Activated B cell treated with CpG ODN at 0.5 μM for 24 hours (primary cell): ENCODE data around the gene CTBP2. TPM values are rescaled to one million over a fixed set of nuclear protein-coding genes. Genes with fewer than 3 reads are reported as not detected.

Experiments
- ATAC-seq: fragments of 200-7000 bp; cut with Tn5 transposase; one replicate; pipeline ENCODE4 v1.10.0; 2021; ENCODE audit warnings: low read depth, mild to moderate bottlenecking, moderate library complexity
- CTCF ChIA-PET: fragments of 350-600 bp; sonication (Branson Sonifier 250); formaldehyde crosslinking; loops from one replicate; lab custom pipeline; 2021; ENCODE audit warnings: antibody characterized with exemption; lab: Charles Lee
- POLR2A ChIA-PET: fragments of 350-600 bp; sonication (Branson Sonifier 250); formaldehyde crosslinking; loops from one replicate; lab custom pipeline; 2021; ENCODE audit warnings: antibody characterized with exemption; lab: Charles Lee
- DNase-seq: peaks from one replicate; pipeline ENCODE4 v3.0.0; 2022
- H3K27ac Mint-ChIP-seq: one replicate; pipeline ENCODE4 v1.8.0; 2020; ENCODE audit warnings: mixed read lengths
- H3K27me3 Mint-ChIP-seq: one replicate; pipeline ENCODE4 v1.8.0; 2021; ENCODE audit warnings: mixed read lengths
- H3K36me3 Mint-ChIP-seq: one replicate; pipeline ENCODE4 v1.8.0; 2021; ENCODE audit warnings: low read depth, mixed read lengths
- H3K4me1 Mint-ChIP-seq: one replicate; pipeline ENCODE4 v1.8.0; 2021; ENCODE audit warnings: mixed read lengths
- H3K4me3 Mint-ChIP-seq: one replicate; pipeline ENCODE4 v1.8.0; 2020; ENCODE audit warnings: mild to moderate bottlenecking, mixed read lengths
- H3K9me3 Mint-ChIP-seq: one replicate; pipeline ENCODE4 v1.8.0; 2020; ENCODE audit warnings: mixed read lengths
- intact Hi-C: fragments of 100-400 bp; cut with micrococcal nuclease; formaldehyde crosslinking; loops from one replicate; pipeline ENCODE4 v1.15.1; 2024
- total RNA-seq: library from RNA; stranded (reverse); gene quantifications from 2 replicates; pipeline ENCODE4 v1.2.3, GENCODE V29; 2022
- TF ChIP-seq, protein P1 (sequence below): fragments of 200-600 bp; IDR thresholded peaks from one replicate; pipeline ENCODE4 v1.8.0; 2022; ENCODE audit warnings: antibody characterized with exemption, mild to moderate bottlenecking

Gene CTBP2
- total RNA-seq, 1 donor from 2014 or later, result 0.42 TPM

DNA sequence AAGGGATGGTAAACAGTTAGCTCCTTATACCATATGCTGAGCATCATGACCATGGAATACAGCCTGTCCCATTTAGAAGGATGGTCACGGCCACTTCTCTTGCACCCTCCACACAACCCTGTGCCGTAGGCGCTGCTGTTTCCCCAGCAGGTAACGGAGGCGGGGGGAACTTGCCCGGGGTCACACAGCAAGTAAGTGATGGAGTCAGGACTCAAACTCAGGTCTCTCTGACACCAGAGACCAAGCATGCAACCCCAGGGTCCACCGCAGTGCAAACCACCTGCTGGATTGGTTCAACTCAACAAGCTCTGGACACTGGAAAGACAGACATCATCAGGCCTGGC lies 146.9 kb downstream of the CTBP2 start:
- TF ChIP-seq, protein P1, sequence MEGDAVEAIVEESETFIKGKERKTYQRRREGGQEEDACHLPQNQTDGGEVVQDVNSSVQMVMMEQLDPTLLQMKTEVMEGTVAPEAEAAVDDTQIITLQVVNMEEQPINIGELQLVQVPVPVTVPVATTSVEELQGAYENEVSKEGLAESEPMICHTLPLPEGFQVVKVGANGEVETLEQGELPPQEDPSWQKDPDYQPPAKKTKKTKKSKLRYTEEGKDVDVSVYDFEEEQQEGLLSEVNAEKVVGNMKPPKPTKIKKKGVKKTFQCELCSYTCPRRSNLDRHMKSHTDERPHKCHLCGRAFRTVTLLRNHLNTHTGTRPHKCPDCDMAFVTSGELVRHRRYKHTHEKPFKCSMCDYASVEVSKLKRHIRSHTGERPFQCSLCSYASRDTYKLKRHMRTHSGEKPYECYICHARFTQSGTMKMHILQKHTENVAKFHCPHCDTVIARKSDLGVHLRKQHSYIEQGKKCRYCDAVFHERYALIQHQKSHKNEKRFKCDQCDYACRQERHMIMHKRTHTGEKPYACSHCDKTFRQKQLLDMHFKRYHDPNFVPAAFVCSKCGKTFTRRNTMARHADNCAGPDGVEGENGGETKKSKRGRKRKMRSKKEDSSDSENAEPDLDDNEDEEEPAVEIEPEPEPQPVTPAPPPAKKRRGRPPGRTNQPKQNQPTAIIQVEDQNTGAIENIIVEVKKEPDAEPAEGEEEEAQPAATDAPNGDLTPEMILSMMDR, result no peak
- CTCF ChIA-PET, result no interaction called here
- ATAC-seq (no peak), DNase-seq (no peak)
- peaks cover 13% of the 10 kb centered on the region for H3K27me3 Mint-ChIP-seq
- no peak overlapping the region for H3K4me3 Mint-ChIP-seq
- H3K9me3 Mint-ChIP-seq, result no peaks in the 10 kb centered on the region
- H3K36me3 Mint-ChIP-seq, result no peaks in the 10 kb centered on the region
- POLR2A ChIA-PET, result no interaction called here
- H3K4me1 Mint-ChIP-seq, result no peaks in the 10 kb centered on the region
- intact Hi-C loops, result no loop called here
- H3K27ac Mint-ChIP-seq, result no peak overlapping the region

DNA sequence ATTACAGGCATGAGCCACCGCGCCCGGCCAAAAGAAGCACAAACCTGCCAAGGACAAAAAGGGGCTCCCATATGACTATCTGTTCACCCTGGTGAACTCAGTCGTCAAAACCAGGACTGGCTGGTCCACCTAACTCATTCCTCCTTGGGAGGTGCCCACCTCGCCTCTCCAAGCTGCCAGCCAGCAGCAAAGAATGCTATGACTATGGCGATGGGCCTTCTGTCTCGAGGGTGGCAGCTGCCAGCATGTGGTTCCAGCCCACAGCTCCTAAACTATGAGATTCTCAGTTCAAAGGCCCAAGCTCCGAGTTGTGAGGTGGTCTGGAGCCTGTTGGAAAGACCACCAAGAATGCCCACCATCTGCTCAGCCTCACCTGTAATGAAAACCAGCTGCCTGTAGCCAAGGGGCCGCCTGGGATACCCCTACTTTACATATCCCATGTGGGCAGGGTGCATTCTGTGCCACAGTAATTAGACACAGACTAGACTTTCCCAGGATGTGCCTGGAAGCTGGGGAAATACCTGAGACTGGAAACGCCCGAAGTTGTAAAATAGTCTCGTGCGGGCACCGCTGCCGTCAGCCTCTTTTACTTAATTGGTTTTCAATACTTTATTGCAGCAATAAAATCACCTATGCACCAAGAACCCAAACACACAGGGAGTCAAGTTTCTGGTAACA lies 147.4 kb downstream of the CTBP2 start:
- no peak overlapping the region for H3K4me3 Mint-ChIP-seq
- TF ChIP-seq, protein P1, result no peak
- DNase-seq (no peak), ATAC-seq (no peak)
- POLR2A ChIA-PET, result no interaction called here
- peaks cover 12% of the 10 kb centered on the region for H3K27me3 Mint-ChIP-seq
- CTCF ChIA-PET, result no interaction called here
- H3K27ac Mint-ChIP-seq, result no peak overlapping the region
- H3K36me3 Mint-ChIP-seq, result no peaks in the 10 kb centered on the region
- intact Hi-C loops, result no loop called here
- H3K4me1 Mint-ChIP-seq, result no peaks in the 10 kb centered on the region
- no peaks in the 10 kb centered on the region for H3K9me3 Mint-ChIP-seq

DNA sequence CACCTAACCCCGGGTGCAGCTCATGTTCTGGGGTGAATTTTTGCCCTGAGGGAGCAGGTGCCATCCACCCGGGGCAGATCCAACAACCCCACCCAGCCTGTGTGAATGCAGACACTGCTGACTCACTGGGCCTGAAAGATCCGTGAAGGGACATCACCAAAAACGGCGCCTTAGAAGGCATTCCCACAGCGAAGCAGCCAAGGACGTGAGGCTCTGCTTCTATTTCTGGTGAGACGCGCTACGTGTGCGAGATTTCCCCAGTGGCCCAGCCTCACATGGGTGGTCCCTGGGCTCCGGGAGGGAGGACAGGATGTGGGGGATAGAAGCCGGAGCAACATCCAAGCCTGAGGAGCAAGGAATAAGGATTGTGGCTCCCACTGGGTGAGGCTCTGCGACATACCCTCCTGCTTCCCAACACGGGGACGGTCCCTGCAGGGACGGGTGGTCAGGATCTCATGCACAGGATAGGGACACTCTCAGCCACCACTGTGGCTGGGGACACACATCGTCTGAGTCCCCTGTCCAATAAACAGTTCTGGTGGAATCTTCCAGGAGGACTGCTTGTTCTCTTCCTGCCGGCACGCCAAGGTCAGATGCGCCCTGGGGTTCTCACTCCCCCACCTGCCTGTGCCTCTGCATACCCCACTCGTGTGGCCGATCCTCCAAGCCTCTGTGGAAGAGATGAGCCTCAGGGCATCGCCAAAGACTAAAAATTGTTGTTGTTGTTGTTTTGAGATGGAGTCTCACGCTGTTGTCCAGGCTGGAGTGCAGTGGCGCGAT lies 148.2 kb downstream of the CTBP2 start:
- Mint-ChIP-seq H3K27me3 (peaks cover 11% of the 10 kb centered on the region), H3K4me1 (no peaks in the 10 kb centered on the region), H3K27ac (no peak overlapping the region), H3K36me3 (no peaks in the 10 kb centered on the region), H3K4me3 (no peak overlapping the region), H3K9me3 (no peaks in the 10 kb centered on the region)
- ATAC-seq (no peak), DNase-seq (no peak)
- ChIA-PET POLR2A (no interaction called here), CTCF (no interaction called here)
- intact Hi-C loops, result no loop called here
- TF ChIP-seq, protein P1, result no peak

DNA sequence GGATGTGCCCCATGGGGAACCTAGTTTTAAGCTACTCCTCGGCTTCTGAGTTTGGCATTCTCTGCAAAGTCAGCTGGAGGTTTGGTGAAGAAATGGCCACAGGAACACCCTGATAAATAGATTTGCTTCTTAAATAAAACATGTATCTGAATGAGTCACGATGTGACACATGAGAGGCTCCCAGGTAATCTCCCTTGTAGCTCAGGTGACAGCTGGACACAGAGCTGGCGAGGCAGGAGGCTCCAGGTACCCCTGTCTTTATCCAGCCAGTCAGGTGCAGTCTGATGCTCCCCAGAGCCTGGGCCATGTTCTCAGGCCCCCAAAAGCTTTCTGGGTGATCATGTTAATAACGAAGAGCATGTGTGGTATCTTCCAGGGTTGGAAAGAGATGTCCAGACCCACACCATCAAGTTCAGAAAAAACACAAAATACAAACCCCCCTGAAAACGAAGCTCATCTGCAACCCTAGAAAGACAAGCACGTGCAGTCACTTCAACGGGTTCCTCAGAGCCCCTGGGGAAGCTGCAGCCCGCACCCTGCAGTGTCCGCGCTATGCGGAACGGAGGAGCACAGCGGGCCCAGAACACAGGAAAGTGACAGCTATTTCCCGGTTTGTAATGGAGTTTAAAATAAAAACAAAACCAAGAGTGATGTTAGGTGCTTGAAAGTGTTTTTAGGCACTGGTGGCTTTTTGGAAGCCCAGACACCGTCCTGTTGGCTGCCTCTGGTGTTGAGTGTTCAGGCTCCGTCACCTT lies 149.0 kb downstream of the CTBP2 start:
- CTCF ChIA-PET, result no interaction called here

More for the DNA sequence above, 149.0 kb downstream of the CTBP2 start:
- DNase-seq, result no peak
- Mint-ChIP-seq H3K27me3 (peaks cover 5% of the 10 kb centered on the region), H3K4me1 (no peaks in the 10 kb centered on the region), H3K27ac (no peak overlapping the region), H3K36me3 (no peaks in the 10 kb centered on the region), H3K9me3 (no peaks in the 10 kb centered on the region), H3K4me3 (no peak overlapping the region)
- TF ChIP-seq, protein P1, result no peak
- POLR2A ChIA-PET, result no interaction called here
- intact Hi-C loops, result no loop called here
- ATAC-seq, result no peak
